Epithelial cell of proximal tubule (primary cell): ENCODE results near the gene OPTC. TPM values are rescaled to one million over a fixed set of nuclear protein-coding genes. Genes with fewer than 3 reads are reported as not detected.

Source experiments
- DNase-seq: peaks from one replicate; pipeline ENCODE4 v3.0.0-alpha.2; 2011; ENCODE audit warnings: low read depth
- H3K4me3 ChIP-seq: 2 replicates; pipeline ENCODE4 v1.5.1; 2011; ENCODE audit warnings: low read depth, mild to moderate bottlenecking, low read length
- total RNA-seq: library from RNA; depleted of rRNA; stranded (reverse); fragments of >200 nt; gene quantifications from 2 replicates; pipeline ENCODE4 v1.2.3, GENCODE V29; 2015
- TF ChIP-seq, protein P1 (sequence below): conservative IDR thresholded peaks from 2 replicates; pipeline ENCODE4 v1.5.1; 2012; ENCODE audit warnings: low read depth, mild to moderate bottlenecking, low read length

The OPTC gene
- total RNA-seq, 1 donor from 2014 or later: not detected

DNA sequence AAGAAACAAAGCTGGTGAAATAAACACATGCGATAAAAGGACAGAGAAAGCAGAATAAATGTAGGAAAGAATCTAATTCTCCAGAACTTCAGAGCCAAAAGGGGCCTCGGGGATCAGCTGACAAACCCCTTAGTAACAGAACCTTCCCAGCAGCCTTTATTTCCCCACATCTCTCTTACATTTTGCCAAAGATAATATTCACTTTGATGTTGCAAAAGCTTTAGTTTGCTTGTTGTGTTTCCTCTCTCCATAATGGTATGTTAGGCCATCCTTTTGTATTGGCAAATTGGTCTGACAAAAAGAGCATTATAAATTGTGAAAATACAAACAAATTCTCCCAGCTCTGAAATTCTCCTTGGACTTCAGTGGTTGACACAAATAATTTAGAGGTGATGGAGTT lies 54.9 kb downstream of the OPTC start:
- TF ChIP-seq, protein P1, sequence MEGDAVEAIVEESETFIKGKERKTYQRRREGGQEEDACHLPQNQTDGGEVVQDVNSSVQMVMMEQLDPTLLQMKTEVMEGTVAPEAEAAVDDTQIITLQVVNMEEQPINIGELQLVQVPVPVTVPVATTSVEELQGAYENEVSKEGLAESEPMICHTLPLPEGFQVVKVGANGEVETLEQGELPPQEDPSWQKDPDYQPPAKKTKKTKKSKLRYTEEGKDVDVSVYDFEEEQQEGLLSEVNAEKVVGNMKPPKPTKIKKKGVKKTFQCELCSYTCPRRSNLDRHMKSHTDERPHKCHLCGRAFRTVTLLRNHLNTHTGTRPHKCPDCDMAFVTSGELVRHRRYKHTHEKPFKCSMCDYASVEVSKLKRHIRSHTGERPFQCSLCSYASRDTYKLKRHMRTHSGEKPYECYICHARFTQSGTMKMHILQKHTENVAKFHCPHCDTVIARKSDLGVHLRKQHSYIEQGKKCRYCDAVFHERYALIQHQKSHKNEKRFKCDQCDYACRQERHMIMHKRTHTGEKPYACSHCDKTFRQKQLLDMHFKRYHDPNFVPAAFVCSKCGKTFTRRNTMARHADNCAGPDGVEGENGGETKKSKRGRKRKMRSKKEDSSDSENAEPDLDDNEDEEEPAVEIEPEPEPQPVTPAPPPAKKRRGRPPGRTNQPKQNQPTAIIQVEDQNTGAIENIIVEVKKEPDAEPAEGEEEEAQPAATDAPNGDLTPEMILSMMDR: no peak
- no peak overlapping the region for H3K4me3 ChIP-seq
- no peak for DNase-seq

DNA sequence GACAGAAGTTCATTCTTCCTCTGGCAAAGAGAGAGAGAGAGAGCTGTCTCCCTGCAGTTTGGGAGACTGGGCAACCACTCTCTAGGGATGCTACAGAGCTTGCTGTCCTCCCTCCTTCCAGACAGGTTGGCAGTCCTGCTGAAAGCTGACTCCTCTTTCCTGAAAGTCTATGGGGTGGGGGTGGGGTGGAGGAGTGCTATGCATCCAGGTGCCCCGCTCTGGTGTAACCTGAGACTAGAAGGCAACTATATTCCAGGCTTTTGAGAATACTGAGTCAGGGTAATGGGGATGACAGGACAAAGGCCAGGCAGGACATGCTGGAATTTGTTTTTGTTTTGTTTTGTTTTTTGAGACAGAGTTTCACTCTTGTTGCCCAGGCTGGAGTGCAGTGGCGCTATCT lies 55.4 kb downstream of the OPTC start:
- no peak overlapping the region for H3K4me3 ChIP-seq
- TF ChIP-seq, protein P1: no peak
- no peak for DNase-seq

DNA sequence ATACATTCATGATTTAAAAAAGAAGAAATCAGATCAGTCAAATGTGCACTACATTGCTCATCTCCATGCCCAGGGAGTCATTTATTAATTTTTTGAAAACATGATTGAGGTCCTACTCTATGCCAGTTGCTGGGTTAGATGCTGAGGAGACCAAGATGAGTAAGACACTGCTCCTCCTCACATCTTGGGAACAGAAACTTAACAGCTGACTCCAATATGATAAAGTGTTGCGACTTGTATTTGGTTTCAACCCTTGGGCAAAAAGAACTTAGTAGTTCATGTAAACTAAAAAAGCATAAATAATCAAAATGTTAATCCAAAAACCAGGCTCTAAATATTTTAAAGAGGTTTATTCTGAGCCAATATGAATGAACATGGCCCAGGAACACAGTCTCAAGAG lies 56.9 kb downstream of the OPTC start:
- H3K4me3 ChIP-seq: no peak overlapping the region
- TF ChIP-seq, protein P1: no peak
- DNase-seq: no peak

DNA sequence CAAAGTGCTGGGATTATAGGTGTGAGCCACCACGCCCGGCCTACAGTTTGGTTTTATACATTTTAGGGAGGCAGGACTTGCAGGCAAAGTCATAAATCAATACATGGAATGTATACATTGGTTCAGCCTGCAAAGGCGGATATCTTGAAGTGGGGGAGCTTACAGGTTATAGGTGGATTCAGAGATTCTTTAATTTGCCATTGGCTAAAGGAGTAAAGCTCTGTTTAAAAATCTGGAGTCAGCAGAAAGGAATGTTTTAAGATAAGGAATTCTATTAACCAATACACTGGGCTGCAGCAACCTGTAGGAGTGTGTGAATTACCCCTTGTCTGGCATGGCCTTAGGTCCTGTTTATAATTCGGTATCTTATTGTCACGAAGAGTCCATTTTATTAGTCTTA lies 57.6 kb downstream of the OPTC start:
- TF ChIP-seq, protein P1: no peak
- H3K4me3 ChIP-seq: no peak overlapping the region
- no peak for DNase-seq

DNA sequence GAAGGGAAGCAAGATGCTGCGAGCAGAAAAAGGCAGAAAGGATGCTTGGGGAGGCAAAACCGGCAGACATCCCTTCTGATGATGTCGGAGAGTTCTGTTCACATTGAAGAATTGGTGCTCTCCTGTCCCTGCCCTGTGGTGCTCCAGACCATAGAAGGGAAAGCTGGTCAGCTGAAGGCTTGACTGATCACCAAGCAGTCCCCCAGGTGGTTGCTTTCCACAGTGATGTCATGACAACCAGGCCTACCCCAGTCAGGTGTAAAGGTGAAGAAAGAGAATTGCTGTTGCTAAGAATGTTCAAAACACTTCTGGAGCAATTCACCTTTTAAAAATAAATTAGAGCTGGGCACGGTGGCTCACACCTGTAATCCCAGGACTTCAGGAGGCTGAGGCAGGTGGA lies 59.5 kb downstream of the OPTC start:
- TF ChIP-seq, protein P1: no peak
- no peak for DNase-seq

DNA sequence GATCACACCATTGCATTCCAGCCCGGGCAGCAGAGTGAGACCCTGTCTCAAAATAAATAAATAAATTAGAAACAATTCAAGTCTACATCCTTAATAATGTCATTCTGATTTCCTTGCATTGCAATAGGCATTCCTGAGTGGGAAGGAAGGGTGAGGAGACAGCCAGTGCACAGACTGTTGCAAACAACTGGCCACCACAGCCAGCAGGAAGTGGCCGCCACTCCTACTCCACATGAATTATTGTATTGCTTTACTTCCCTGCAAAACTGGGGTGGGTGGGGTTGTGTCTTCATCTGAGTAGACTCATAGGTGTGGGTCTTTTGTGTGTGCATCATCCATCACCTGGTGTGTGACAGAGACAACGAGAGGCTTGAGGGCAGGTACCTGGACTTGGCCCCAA lies 60.1 kb downstream of the OPTC start:
- DNase-seq: no peak
- no peak overlapping the region for H3K4me3 ChIP-seq
- TF ChIP-seq, protein P1: no peak

More for the DNA sequence above, 59.5 kb downstream of the OPTC start:
- no peak overlapping the region for H3K4me3 ChIP-seq

DNA sequence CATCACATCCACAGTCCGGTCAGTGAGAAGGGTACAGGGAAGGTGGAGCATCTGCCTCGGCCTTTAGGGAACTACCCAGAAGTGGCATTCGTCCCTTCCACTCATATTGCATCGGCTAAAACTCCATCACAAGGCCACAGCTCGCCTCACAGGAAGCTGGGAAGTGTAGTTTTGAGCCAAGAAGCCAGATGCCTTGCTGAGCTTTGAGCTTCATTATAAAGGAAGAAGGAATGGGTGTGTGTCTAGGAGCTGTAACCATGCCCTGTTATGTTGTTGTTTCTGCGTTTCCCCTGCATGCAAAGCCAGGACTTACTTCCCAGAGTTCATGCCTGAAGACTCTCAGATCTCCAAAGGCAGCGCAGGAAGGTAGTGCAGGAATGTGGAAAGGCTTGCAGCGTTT lies 61.1 kb downstream of the OPTC start:
- H3K4me3 ChIP-seq: no peak overlapping the region
- TF ChIP-seq, protein P1: no peak
- DNase-seq: no peak
